ENCODE data around the gene CFAP92. TPM values are rescaled to one million over a fixed set of nuclear protein-coding genes. Genes with fewer than 3 reads are reported as not detected.
"Not testable (repeated sequence)": the region's sequence is repeated elsewhere in the genome, so short reads cannot be mapped to it uniquely, and the experiment has no call there.

The CFAP92 gene
- total RNA-seq, 1 donor from 2014 or later = 0.60 TPM

DNA sequence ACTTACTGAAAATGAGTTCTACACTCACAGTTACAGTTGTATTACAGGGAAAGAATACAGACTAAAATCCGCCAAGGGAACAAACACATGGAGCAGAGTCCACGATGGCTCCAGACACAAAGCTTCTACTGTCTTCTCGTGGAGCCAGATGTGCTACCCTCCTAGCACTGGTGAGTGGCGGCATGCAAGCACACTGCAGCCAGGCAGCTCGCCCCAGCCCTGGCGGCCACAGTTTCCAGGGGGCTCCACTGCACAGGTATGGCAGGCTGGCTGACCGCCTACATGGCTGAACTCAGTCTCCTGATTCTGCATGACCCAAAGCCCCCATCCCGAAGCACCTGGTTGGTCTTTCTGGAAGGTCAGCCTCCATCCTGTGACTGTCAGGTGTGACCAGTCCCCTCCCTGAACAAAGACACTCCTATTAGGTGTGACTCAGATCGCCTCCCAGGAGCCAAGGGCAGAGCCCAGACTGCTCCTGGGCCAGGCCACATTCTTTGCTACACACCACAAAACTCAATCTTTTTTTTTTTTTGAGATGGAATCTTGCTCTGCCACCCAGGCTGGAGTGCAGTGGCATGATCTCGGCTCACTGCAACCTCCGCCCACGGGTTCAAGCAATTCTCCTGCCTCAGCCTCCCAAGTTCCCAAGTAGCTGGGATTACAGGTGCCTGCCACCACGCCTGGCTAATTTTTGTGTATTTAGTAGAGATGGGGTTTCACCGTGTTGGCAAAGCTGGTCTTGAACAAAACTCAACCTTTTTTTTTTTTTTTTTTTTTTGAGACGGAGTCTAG, 51.5 kb downstream of the CFAP92 start:
- DNase-seq (ENCODE audit: low read depth in 2 of 2) = no peak

DNA sequence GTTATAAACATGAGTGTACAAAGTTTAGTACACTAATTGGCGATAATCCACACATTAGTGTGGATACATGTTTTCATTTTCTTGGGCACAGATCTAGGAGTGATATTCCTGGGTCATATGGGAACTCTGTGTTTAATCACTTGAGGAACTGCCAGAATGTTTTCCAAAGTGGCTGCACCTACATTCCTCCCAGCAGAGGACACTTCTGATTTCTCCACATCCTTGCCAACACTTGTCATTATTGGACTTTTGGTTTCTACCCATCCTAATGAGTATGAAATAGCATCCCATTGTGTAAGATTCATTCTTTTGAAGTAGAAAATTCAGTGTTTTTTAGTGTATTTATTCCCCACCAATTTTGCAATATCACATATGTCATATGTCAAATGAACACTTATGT, 53.6 kb downstream of the CFAP92 start:
- DNase-seq (ENCODE audit: low read depth in 2 of 2) = no peak

DNA sequence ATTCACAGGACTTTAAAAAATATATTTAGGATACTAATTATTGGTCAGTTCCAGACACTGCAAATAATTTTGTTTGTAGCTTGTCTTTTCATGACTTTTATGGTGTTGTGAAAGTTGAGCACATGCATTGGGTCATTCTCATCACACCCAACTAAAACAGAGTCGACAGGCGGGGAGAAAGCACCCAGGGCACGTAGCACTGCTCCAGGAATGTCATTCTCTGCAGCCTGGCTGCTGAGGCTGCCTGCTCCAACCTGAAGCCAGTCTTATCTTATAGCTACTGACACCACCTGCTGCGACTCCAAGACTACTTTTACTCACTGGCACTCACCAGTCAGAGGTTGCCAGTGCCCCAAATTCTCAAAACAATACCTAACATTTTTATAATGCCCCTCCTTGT, 57.5 kb downstream of the CFAP92 start:
- DNase-seq (ENCODE audit: low read depth in 2 of 2) = no peak

DNA sequence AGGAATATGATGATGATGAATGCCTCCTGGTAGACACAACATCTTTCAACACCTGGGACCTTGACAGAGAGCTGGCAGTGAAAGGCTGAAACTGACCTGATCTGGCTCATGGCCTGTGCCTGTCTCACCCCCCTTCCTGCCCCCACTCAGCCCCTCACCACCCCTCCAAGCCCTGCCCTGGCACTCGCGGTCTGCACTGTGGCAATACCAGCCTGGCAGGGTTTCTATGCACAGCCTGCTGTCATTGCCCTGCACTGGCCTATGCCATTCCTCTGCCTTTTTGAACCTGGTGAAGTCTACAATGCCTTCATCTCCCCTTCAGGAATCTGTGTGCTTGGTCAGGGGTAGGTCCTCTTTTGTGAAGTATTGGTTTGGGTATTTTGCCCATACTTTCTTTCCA, 58.0 kb downstream of the CFAP92 start:
- DNase-seq (ENCODE audit: low read depth in 2 of 2) = no peak

DNA sequence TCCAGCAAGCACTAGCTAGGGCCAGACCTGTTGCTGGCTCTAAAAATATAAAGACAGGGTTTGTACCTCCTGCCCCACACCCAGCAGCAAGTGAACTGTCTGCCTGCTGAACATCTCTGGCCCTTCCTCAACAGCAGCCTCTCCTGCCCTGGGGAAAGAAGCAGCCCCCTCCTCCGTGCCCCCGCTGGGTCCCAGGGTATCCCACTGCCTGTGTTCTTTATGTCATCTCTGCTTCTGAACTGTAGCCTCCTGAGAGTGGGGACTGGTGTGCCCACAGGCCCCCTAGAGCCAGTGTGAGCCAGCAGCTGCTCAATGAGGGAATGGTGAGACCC, 60.0 kb downstream of the CFAP92 start:
- no peak for DNase-seq (ENCODE audit: low read depth in 2 of 2)

DNA sequence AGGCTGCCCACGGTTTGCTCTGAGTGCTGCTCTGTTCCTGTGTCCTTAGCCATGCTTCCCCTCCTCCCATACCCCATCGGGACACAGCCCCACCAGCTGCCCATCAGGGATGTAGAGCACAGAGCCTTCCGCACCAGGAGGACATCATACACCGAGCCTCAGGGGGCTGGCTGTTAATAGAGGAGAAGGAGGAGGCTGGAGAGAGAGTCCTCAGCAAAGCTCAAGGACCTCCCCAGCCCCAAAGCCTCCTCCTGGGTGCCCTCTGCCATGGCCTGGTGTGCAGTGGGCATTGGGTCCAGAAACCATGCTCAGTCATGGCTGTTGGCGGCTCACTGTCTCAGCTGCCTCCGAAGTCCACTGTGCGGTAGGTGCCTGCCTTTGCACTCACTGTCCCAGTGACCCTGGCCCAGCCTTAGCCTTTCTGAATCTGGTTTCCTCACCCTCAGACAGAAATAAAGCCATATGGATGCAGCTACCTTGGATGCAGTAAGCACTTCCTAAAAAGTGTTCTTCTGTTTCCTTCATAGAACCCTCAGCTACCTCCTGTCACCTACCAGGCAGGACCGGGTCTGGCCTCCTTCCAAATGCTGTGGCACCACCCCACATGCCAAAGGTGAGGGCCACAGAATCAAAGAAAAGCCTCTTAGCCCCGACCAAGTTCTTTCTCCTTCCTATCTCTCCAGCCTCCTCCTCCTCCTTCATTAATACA, 60.5 kb downstream of the CFAP92 start:
- DNase-seq (ENCODE audit: low read depth in 2 of 2) = no peak

DNA sequence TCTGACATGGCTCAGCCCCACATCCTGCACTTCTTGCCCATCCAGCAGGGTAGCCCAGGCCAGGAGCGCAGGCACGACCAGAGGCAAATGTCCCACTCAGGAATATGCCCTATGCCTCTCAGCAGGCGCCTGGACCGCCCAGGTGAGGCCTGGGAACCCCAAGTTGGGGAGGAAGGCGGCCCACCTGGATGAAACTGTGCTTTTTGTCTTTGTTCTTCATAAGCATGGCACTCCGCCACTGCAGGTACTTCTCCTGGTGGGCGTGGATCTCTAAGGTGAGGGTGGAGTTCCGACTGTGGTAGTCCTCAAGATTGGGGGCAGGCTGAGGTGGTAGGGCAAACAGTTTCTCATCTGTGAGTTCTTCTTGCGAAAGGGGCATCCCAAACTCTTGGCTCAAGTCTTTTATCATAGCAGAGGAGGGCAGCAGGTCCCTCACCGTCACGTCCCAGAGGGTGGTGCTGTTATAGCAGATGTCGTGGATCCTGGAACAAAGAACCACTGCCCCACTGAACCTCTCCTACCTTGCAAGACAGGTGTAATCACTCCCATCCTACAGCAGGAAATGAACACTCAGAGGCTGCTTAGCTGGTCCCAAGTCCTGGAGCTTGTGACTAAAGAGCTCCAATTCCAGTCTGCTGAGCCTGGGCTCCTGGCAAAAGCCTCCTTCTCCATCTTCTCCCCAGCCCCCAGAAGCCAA, 61.2 kb downstream of the CFAP92 start:
- no peak for DNase-seq (ENCODE audit: low read depth in 2 of 2)

DNA sequence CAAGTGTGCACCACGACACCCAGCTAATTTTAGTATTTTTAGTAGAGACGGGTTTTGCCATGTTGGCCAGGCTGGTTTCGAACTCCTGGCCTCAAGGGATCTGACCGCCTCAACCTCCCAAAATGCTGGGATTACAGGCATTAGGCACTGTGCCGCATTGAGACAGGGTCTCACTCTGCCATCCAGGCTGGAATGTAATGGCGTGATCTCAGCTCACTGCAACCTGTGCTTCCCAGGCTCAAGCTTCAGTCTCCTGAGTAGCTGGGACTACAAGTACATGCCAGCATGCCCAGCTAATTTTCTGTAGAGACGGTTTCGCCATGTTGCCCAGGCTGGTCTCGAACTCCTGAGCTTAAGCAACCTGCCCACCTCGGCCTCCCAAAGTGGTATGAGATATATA, 62.8 kb downstream of the CFAP92 start:
- DNase-seq (ENCODE audit: low read depth in 2 of 2) = no peak

DNA sequence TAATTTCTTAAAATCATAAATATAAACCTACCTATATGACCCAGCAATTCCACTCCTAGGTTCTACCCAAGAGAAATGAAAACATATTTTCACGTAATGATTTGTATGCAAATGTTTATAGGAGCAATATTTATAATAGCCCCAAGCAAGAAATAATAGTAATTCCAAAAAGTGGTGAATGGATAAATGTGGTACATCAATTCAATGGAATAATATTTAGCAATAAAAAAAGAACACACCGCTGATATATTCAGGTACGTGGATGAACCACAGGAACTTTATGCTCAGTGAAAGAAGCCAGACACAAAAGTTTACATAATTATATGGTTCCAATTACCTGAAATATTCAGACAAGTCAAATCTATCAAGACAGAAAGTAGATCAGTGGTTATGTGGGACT, 64.5 kb downstream of the CFAP92 start:
- DNase-seq (ENCODE audit: low read depth in 2 of 2) = no peak

DNA sequence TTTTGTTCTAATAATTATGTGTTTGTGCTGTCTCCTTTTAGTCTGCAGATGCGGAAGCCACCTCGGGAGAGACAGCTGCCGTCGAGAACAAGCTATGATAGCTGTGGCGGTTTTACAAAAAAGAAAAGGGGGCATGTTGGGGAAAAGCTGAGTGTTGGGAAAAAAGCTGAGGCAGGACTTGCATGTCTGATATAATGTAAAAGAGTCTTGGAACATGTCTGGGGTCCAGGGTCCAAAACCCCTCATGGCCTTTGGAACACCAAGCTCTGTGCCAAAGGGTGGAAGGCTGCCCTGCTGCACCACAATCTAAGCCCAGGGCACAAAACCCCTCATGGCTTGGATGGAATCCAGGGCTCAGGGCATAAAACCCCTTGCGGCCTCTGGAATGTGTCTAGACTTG, 69.9 kb downstream of the CFAP92 start:
- not testable (repeated sequence) for DNase-seq (ENCODE audit: low read depth in 2 of 2)

DNA sequence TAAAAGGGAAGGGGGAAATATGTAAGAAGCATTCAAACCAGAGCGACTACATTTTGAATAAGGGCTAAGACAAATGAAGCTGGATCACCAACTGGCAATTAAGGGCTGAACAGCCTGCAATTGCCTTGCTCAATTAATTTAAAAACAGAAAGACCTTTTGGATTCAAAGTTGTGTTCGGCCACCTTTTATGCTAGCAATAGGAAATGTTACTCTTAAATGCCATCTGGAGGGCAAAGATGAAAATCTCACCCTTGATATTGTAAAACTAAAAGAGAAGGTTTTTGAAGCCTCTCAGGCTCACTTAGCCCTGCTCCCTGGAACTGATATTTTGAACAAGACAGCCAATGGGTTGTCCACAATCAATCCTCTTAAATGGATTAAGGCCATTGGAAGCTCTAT, 70.3 kb downstream of the CFAP92 start:
- no peak for DNase-seq (ENCODE audit: low read depth in 2 of 2)

DNA sequence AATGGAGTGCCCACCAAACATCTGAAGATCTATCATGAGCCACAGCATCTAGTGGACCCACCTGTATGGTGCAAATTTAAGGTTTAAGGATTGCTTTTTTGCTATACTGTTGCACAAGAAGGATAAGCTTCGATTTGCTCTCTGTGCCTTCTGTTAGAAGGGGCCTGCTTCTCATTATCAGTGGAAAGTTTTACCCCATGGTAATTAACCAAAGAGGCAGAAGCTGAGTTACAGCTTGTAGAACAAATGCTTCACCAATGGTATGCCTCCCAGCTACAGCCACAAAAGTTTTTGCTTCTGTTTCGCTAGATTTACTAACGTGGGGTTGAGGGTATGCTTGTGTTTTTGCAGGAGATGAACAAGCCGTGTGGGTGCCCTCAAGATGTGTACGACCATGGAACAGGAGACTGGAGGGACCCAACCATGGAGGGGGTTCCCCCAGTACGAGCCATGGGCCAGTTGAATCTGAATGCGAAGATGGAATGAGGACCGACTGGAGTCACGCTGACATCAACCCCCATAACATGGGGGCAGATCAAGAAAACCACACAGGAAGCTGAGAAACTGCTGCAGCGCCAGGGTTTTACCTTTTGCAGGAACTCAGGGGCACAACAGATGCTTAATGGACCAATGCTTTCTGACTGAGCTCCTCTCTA, 70.9 kb downstream of the CFAP92 start:
- DNase-seq (ENCODE audit: low read depth in 2 of 2) = no peak

DNA sequence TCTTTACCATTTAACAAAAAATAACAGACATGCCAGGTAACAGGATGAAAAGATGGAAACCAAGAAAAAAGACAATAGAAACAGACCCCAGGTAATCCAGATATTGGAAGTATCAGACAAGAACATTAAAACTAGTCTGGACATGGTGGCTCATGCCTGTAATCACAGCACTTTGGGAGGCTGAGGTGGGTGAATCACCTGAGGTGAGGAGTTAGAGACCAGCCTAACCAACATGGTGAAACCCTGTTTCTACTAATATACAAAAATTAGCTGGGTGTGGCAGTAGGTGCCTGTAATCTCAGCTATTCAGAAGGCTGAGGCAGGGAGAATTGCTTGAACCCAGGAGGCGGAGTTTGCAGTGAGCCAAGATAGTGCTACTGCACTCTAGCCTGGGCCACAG, 73.9 kb downstream of the CFAP92 start:
- no peak for DNase-seq (ENCODE audit: low read depth in 2 of 2)

DNA sequence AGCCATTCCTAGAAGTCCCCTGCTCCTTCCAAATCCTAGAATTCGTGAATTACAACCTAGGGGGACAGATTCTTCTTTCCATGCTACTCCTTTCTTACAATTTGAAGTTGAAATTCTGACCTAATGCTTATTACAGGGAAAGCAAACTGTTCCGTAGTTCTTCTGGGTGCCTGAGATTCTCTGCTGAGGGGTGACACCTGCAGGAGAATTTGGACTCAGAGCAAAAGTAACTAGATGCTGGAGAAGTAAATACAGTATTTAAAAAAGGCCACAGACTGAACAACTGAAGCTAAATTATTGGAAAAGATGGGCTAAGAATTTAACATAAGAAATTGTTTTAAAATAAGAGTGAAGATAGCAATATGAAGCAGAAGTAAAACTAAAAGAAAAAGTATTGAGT, 76.6 kb downstream of the CFAP92 start:
- peak in 1 of 2 donors; percentile 28 for DNase-seq (ENCODE audit: low read depth in 2 of 2)

DNA sequence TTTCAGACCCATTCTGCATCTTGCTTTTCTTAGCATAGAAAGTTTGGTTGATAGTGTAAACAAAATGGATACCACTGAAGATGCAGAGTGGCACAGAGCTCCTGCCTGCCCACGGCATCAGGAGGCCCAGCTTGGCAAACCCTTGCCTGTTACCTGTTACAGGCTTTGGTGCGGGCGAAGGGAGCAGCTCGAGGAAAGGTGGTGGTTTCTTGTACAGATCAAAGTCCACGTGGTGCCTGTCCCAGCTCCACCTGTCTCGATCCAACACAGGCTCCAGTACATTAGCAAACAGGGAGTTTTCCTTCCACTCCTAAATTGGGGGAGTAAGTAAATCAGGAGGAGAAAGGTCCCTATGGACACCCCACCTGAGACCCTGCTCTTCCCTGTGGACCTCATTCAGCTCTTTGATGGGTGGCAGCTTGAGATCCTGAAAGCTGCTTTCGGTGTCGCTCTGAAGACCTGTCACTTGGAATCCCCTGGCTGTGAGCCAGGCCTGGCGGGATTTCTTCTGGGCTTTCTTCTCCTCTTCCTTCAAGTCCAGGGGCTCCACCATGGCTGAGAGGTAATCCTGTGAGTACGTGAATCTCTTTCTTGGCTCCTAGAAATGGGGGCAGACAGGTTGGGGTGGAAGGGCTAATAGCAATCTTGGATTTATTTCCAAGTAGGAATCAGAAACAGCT, 78.8 kb downstream of the CFAP92 start:
- DNase-seq (ENCODE audit: low read depth in 2 of 2) = no peak

DNA sequence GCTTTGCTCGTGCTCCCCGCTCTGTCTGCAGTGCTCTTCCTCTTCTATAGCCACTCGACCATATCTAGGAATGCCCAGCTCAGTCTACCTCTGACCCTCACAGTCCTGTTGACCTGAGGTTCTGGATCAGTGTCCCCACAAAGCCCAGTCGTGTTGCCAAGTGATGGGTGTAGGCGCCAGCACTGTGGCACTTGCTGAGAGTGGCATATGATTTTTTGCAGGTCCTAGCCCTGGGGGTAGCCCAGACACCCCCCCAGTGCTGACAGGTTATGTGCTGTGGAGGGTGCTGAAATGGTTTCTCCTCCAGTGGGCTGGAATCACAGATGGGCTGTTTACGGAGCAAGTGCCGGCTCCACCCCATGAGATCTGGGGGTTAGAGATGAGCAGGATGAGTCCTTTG, 82.0 kb downstream of the CFAP92 start:
- no peak for DNase-seq (ENCODE audit: low read depth in 2 of 2)

DNA sequence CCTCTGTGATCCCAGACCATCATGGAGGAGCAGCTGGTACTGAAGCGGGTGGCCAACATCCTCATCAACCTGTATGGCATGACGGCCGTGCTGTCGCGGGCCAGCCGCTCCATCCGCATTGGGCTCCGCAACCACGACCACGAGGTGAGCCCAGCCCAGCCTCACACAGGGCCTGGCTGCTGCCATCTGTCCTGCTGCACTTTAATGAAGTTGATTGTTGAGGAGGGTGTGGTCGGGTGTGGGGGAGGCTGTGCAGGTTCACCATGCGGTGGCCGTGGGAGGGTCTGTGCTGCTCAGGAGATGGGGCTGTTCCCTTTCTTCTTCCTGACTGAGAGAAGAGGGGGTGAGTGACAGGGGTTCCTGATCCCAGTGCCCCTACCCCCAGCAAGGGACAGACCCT, 83.9 kb downstream of the CFAP92 start:
- no peak for DNase-seq (ENCODE audit: low read depth in 2 of 2)

DNA sequence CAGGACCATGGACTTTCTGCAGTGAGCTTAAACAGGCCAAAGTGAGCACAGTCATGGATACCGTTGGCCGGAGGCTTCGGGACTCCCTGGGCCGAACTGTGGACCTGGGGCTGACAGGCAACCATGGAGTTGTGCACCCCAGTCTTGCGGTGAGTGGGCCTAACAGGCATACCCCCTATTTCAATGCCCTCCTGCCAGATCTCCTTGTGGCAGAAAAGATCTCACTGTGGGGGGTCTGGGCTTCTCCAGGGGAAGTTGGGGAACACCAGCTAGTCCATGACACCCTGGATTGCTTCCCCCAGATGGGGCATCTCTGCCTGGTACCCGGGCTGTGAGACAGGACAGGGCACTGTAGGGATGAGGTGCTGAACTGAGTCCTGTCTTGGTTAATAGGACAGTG, 84.9 kb downstream of the CFAP92 start:
- DNase-seq (ENCODE audit: low read depth in 2 of 2) = no peak

DNA sequence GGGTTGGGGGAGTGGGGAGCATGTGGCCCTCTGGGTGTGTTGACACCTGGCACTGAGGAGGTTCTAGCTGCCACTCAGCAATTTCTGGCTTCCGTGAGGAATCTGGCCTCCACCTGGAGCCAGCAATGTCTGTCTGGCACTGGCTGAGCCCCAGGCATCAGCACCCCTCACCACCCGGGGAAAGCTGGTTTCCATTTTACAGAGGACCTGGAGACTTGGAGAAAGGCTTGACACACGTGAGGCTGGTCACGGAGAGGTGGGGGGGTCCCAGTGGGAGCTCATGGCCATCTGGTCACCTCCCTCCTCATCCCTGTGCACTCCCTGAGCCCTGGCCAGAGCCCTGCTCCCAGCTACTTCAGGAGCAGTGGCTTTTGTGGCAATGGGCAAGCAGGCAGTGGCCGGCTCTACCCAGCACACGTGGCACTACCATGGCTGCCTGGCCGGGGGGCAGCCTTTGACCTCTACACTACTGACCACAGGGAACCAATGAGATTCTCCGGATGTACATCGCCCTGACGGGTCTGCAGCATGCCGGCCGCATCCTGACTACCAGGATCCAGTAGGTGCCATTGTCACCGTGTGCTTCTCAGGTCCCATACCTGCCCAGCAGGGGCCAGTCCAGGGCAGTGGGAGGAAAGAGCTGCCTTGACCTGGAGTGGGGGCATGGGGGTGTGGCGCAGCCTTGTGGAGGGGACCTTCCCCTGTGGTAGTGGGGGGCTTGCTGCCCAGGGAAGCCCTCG, 86.0 kb downstream of the CFAP92 start:
- DNase-seq (ENCODE audit: low read depth in 2 of 2) = no peak

DNA sequence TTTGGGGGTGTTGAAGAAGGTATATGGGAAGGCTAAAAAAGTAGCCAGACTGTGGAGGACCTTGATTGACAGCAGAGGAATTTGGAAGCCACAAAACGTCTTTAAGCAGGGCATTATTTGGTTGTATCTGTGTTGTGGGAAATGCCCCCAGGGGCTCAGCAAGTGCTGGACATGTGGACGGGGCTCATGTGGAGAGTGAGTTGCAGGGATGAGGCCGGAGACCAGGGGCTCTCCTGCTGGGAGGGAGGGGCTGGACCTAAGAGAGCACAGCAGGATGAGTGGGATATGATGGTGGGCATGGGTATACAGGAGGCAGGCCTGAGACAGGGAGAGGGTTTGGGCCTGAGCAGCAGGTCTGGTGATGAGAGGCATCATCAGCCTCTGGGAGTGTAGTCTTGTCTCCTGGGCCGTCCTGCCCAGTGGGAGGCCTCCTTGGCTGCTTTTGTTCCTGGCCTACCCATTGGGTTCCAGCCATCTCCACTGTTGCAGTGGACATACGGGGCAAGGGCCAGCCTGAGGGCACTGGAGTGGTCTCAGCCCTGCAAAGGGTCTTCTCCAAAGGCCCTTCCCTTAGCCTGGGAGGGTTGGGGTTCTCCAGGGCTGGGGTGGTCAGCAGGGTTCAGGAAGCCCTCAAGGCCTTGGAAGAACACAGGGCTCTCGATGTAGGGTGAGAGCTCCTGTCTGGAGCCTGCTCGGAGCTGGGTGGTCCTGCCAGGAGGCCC, 86.9 kb downstream of the CFAP92 start:
- DNase-seq (ENCODE audit: low read depth in 2 of 2) = no peak

Measured in lung microvascular endothelial cell (primary cell).